Heart left ventricle (tissue), 13 donors: ENCODE results near the gene NOS1AP.

Experiments
- CTCF ChIP-seq, 12 donors: fragments of 200-600 bp; sonication (generic) in 4 of 12; IDR thresholded peaks; one replicate each; pipeline versions ENCODE4 v1.5.0 to v1.8.0; 2018 to 2022; ENCODE audit warnings: antibody characterized with exemption in 12 of 12, mild to moderate bottlenecking in 5 of 12
- POLR2A ChIP-seq, 2 donors: fragments of 450-650 bp; IDR thresholded peaks; one replicate each; pipeline ENCODE4 v1.6.1; 2017; ENCODE audit warnings: antibody characterized with exemption in 2 of 2, mild to moderate bottlenecking in 2 of 2, moderate library complexity in 2 of 2
- donor health status: ischemic (EF 13 %, LVEDD 7.1; RV severe dilation, severe dysfunction).
- donor health status: DM: no; HTN: yes; CAD: no.
- donor health status: DM: no; HTN: no; CAD: no.
- donor health status: ischemic (EF 25% LVEDD 6.9; RV normal size, moderate dysfunction).
- donor health status: ischemic (EF 25% LVEDD 5.7; RV mildly dilated, moderate dysfunction).
- donor health status: ischemic (EF 35%, LVEDD 5.7; RV mildly dilated, moderate dysfunction).
- donor health status: nonischemic (EF 11% LVEDD 7.7; RV severe dilation, severe dysfunction).
- donor health status: DM: yes; HTN: yes; CAD: no.
- donor health status: PGD.
- donor health status: ischemic (EF 29% LVEDD 5.4; RV normal size, mild dysfunction).
- donor health status: nonischemic (EF 23%, LVEDD 6.1; RV moderate dilation, normal function).

DNA sequence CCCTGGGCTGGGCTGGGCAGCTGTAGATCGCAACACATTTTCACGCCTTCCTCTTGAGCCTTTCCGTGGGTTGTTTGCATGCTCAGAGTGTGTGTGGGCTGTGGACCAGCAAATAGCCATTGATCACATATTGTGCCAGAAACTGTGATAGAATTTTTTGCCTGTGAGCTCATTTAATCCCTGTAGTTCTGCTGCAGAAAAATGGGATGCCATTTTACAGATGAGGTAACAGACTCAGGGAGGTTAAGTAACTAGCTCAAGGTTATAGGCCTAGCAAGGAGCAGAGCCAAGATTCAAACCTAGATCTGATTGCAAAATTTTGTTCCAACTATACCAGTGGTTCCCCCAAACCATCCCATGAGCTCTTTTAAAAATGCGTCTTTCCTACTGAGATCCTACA, 296.7 kb downstream of the NOS1AP start:
- TF ChIP-seq CTCF (IDR thresholded peaks at IDR 0.05) (no peak), POLR2A (IDR thresholded peaks at IDR 0.05) (no peak)
